Activated naive CD8-positive, alpha-beta T cell treated with anti-CD3 and anti-CD28 coated beads, Interleukin-2, amount 10 ng/mL, durations not matched to agents 7 days and 5 days (primary cell): ENCODE data around the gene SPEF2. TPM values are rescaled to one million over a fixed set of nuclear protein-coding genes. Genes with fewer than 3 reads are reported as not detected.
"Not testable (repeated sequence)": the region's sequence is repeated elsewhere in the genome, so short reads cannot be mapped to it uniquely, and the experiment has no call there.

Experiments used
- ATAC-seq: fragments of 150-1000 bp; cut with Tn5 transposase; one replicate; pipeline ENCODE4 v1.10.0; 2021; ENCODE audit warnings: low read depth, moderate library complexity
- POLR2A ChIA-PET: fragments of 350-600 bp; sonication (Branson Sonifier 250); formaldehyde crosslinking; loops from one replicate; lab custom pipeline; 2021; ENCODE audit warnings: antibody characterized with exemption; lab: Charles Lee
- DNase-seq: peaks from one replicate; pipeline ENCODE4 v3.0.0; 2021
- H3K27ac Mint-ChIP-seq: one replicate; pipeline ENCODE4 v1.8.0; 2022; ENCODE audit warnings: mild to moderate bottlenecking, mixed read lengths
- H3K27me3 Mint-ChIP-seq: one replicate; pipeline ENCODE4 v1.8.0; 2022; ENCODE audit warnings: mild to moderate bottlenecking, moderate library complexity, mixed read lengths
- H3K36me3 Mint-ChIP-seq: one replicate; pipeline ENCODE4 v1.8.0; 2021; ENCODE audit warnings: mild to moderate bottlenecking, mixed read lengths
- H3K4me1 Mint-ChIP-seq: one replicate; pipeline ENCODE4 v1.8.0; 2021; ENCODE audit warnings: mixed read lengths
- H3K4me3 Mint-ChIP-seq: one replicate; pipeline ENCODE4 v1.8.0; 2022; ENCODE audit warnings: mild to moderate bottlenecking, moderate library complexity, mixed read lengths
- H3K9me3 Mint-ChIP-seq: one replicate; pipeline ENCODE4 v1.8.0; 2021; ENCODE audit warnings: mixed read lengths
- total RNA-seq, 2 experiments: library from RNA; stranded (reverse); gene quantifications; one replicate each; pipeline ENCODE4 v1.2.3, GENCODE V29; 2021

SPEF2 gene
- total RNA-seq, 2 experiments from 2014 or later: 13.7 to 17.8 TPM

DNA sequence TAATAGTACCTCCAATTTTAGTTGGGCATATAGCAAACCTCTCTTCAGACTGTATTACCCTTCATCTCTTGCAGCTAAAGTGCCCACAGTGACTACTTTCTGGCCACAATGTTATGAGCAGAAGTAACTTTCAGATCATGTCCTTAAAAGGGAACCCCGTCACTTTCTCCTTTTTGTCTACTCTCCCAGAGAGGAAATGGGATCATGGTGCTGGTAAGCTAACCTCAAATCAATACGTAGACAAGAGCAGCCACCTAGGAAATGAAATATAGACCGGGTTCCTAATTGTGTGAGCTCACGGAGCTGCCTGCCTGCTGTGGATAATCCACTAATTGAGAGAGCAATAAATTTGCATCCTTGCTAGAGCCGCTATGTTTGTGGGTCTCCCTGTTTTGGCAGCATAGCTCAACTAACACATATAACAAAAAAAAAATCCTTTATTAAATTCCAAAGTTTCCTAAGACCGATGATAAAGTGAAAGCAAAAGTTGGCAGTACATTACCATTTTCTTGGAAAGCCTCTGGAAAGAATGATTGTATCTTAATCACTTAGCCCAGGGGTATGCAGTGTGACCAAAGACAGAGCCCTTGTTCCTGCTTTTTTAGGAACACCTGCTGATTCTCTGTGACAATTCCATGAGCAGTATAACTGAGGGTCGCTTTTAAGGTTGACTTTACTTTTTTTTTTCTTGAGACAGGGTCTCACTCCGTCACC, 233.5 kb downstream of the SPEF2 start:
- ATAC-seq (no peak), DNase-seq (no peak)
- Mint-ChIP-seq H3K9me3 (peaks cover 13% of the 10 kb centered on the region), H3K4me1 (peaks cover 56% of the 10 kb centered on the region), H3K36me3 (peaks cover 10% of the 10 kb centered on the region), H3K4me3 (no peak overlapping the region), H3K27me3 (no peaks in the 10 kb centered on the region), H3K27ac (peak overlapping the region; percentile 92)
- POLR2A ChIA-PET: interaction anchor here (0.7 to 2.2 kb wide), 4 partner anchors 12 to 234 kb away, joined by 3 to 8 read pairs (median 4); no protein-coding TSS in a partner anchor

- peaks cover 3% of the 10 kb centered on the region for H3K36me3 Mint-ChIP-seq
- peak; percentile 13 for ATAC-seq
- POLR2A ChIA-PET: interaction anchor here (1.2 to 2.2 kb wide), 3 partner anchors 19 to 30 kb away, joined by 4 to 9 read pairs (median 8); no protein-coding TSS in a partner anchor
Measured at GRCh38 chr5:35852084-35852734, 234.5 kb downstream of the SPEF2 start.

GRCh38 chr5:35852773-35853172, 235.1 kb downstream of the SPEF2 start:
- Mint-ChIP-seq H3K27ac (peak overlapping the region; percentile 92), H3K36me3 (peaks cover 4% of the 10 kb centered on the region), H3K27me3 (no peaks in the 10 kb centered on the region), H3K4me3 (peak overlapping the region; percentile 79), H3K4me1 (peaks cover 64% of the 10 kb centered on the region), H3K9me3 (peaks cover 4% of the 10 kb centered on the region)
- DNase-seq (no peak), ATAC-seq (no peak)
- POLR2A ChIA-PET: interaction anchor here (1.2 to 2.2 kb wide), 3 partner anchors 20 to 31 kb away, joined by 4 to 9 read pairs (median 8); no protein-coding TSS in a partner anchor

More at GRCh38 chr5:35852084-35852734, 234.5 kb downstream of the SPEF2 start:
- Mint-ChIP-seq H3K4me1 (peaks cover 64% of the 10 kb centered on the region), H3K4me3 (peak overlapping the region; percentile 79), H3K9me3 (peaks cover 4% of the 10 kb centered on the region), H3K27ac (peak overlapping the region; percentile 92), H3K27me3 (no peaks in the 10 kb centered on the region)
- no peak for DNase-seq

- no peaks in the 10 kb centered on the region for H3K27me3 Mint-ChIP-seq
- peaks cover 65% of the 10 kb centered on the region for H3K4me1 Mint-ChIP-seq
- peaks cover 1% of the 10 kb centered on the region for H3K36me3 Mint-ChIP-seq
- peaks cover 1% of the 10 kb centered on the region for H3K9me3 Mint-ChIP-seq
- POLR2A ChIA-PET: interaction anchor here (0.8 to 1.7 kb wide), 12 partner anchors 18 to 183 kb away, joined by 3 to 9 read pairs (median 4); no protein-coding TSS in a partner anchor
- ATAC-seq (peak; percentile 46), DNase-seq (no peak)
- H3K4me3 Mint-ChIP-seq: peak overlapping the region; percentile 79
- H3K27ac Mint-ChIP-seq: peak overlapping the region; percentile 92
Measured at GRCh38 chr5:35853631-35854030, 236.0 kb downstream of the SPEF2 start.

DNA sequence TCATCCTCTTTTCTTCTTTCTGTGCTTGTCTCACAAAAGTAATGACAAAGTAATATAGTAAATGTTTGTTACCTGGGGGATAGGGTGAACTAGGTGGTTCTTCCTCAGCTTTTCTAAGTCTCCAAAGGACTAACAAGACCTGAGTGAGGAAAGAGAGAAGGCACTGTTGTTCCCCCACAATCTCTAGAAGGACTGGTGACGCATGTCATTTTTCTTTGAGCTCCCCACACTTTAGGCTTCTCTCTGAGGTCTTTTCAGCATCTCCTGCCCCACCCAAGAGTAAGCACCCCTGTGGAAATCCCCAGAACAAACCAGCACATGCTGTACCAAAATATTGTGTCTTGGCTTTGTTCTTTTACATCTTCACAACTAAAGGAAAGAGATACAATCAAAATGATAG, 236.6 kb downstream of the SPEF2 start:
- Mint-ChIP-seq H3K4me1 (peaks cover 71% of the 10 kb centered on the region), H3K9me3 (peaks cover under 1% of the 10 kb centered on the region), H3K4me3 (peak overlapping the region; percentile 79), H3K27ac (peak overlapping the region; percentile 92), H3K27me3 (no peaks in the 10 kb centered on the region), H3K36me3 (peaks cover 1% of the 10 kb centered on the region)
- DNase-seq (no peak), ATAC-seq (peak; percentile 34)
- POLR2A ChIA-PET: interaction anchor here (0.8 to 1.7 kb wide), 12 partner anchors 15 to 183 kb away, joined by 3 to 5 read pairs (median 4); no protein-coding TSS in a partner anchor

DNA sequence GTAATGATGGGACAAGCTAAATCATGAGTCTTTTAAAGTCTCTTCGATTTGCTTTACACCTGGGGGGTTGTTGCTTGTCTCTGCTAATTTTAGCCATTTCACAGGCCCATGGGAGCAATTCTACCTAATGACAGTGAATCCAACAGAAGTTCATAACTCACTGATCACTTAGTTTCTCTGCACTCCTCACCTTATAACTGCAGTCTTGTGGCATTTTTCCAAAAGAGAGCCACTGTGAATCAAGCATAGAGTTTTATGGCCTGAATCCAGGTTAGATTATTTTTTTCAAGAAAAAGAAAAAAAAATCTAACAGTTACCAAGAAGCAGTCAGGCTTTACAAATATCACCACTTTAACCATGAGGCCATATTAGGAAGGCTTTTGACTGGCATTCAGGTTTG, 237.5 kb downstream of the SPEF2 start:
- Mint-ChIP-seq H3K27ac (peak overlapping the region; percentile 92), H3K27me3 (no peaks in the 10 kb centered on the region), H3K4me3 (peak overlapping the region; percentile 47), H3K36me3 (peaks cover 1% of the 10 kb centered on the region), H3K9me3 (no peaks in the 10 kb centered on the region), H3K4me1 (peaks cover 78% of the 10 kb centered on the region)
- DNase-seq (no peak), ATAC-seq (no peak)
- POLR2A ChIA-PET: interaction anchor here (0.9 to 1.7 kb wide), 3 partner anchors 14 to 34 kb away, joined by 3 to 4 read pairs (median 3); no protein-coding TSS in a partner anchor

- POLR2A ChIA-PET: interaction anchor here (0.9 to 2.2 kb wide), 6 partner anchors 25 to 70 kb away, joined by 3 to 8 read pairs (median 3); no protein-coding TSS in a partner anchor
- not testable (repeated sequence) for H3K27me3 Mint-ChIP-seq, DNase-seq, ATAC-seq, H3K9me3 Mint-ChIP-seq
- Mint-ChIP-seq H3K36me3 (peaks cover 10% of the 10 kb centered on the region), H3K4me1 (peaks cover 79% of the 10 kb centered on the region), H3K27ac (peak overlapping the region; percentile 85), H3K4me3 (peak overlapping the region; percentile 91)
Measured at GRCh38 chr5:35856186-35856764, 238.6 kb downstream of the SPEF2 start.

- Mint-ChIP-seq H3K36me3 (peaks cover 16% of the 10 kb centered on the region), H3K4me1 (peaks cover 81% of the 10 kb centered on the region), H3K27me3 (no peaks in the 10 kb centered on the region), H3K4me3 (peak within 1 kb of the TSS; percentile 91), H3K27ac (peak within 1 kb of the TSS; percentile 92), H3K9me3 (no peaks in the 10 kb centered on the region)
- DNase-seq (no peak), ATAC-seq (peak; percentile 72)
- POLR2A ChIA-PET: interaction anchor here (0.7 to 2.2 kb wide), 6 partner anchors 19 to 71 kb away, joined by 3 to 8 read pairs (median 3); no protein-coding TSS in a partner anchor
Measured at GRCh38 chr5:35856765-35857351, 239.2 kb downstream of the SPEF2 start, which contains the start of gene IL7R. IL7R (plus strand) TSS chr5:35856891; CDS start chr5:35856978, 87 bp downstream.

- no peaks in the 10 kb centered on the region for H3K9me3 Mint-ChIP-seq
- H3K36me3 Mint-ChIP-seq: peaks cover 25% of the 10 kb centered on the region
- H3K27me3 Mint-ChIP-seq: no peaks in the 10 kb centered on the region
- DNase-seq: no peak
- peak overlapping the region; percentile 91 for H3K4me3 Mint-ChIP-seq
- POLR2A ChIA-PET: interaction anchor here (1.0 to 2.2 kb wide), 4 partner anchors 35 to 184 kb away, joined by 3 to 8 read pairs (median 5); no protein-coding TSS in a partner anchor
- no peak for ATAC-seq
- H3K4me1 Mint-ChIP-seq: peaks cover 80% of the 10 kb centered on the region
- peak overlapping the region; percentile 85 for H3K27ac Mint-ChIP-seq
Measured at GRCh38 chr5:35857606-35858205, 240.0 kb downstream of the SPEF2 start.

DNA sequence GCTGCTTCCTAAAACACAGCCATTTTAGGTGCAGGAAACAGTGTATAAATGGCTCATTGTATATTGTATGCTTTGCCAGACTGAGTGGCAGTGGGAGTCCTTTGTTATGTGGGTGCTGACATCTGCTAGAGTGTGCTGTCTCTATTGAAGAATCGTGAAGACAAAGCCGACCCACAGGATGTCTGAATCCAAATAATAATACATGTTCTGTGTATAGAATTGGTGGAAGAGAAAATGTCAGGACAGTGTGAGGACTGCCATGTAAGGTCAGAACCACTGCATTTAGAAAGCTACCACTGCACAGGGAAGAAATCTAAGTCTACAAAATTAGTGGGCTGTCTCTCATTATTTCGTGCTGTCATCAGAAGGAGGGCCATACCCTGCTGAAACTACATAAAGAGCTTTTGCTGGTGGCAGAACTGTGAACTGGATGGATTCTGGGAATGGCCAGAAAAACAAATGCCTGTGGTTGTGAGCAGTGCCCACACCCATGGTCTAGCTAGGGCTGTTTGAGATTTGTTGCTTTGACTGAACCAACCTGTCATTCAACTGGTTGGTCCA, 241.5 kb downstream of the SPEF2 start:
- Mint-ChIP-seq H3K36me3 (peaks cover 38% of the 10 kb centered on the region), H3K4me3 (peak overlapping the region; percentile 85), H3K9me3 (no peaks in the 10 kb centered on the region), H3K4me1 (peaks cover 78% of the 10 kb centered on the region), H3K27me3 (no peaks in the 10 kb centered on the region), H3K27ac (peak overlapping the region; percentile 83)
- DNase-seq: no peak
- ATAC-seq: peak; percentile 40
- POLR2A ChIA-PET: interaction anchor here (0.6 to 1.8 kb wide), 12 partner anchors 21 to 80 kb away, joined by 3 to 7 read pairs (median 3); no protein-coding TSS in a partner anchor

GRCh38 chr5:35860686-35861085, 243.0 kb downstream of the SPEF2 start:
- Mint-ChIP-seq H3K4me1 (peaks cover 72% of the 10 kb centered on the region), H3K9me3 (peaks cover 4% of the 10 kb centered on the region), H3K27ac (peak overlapping the region; percentile 83), H3K36me3 (peaks cover 52% of the 10 kb centered on the region), H3K4me3 (peak overlapping the region; percentile 85), H3K27me3 (no peaks in the 10 kb centered on the region)
- POLR2A ChIA-PET: no interaction called here
- DNase-seq (no peak), ATAC-seq (no peak)

- no peak for ATAC-seq
- no peak for DNase-seq
- Mint-ChIP-seq H3K4me1 (peaks cover 67% of the 10 kb centered on the region), H3K27me3 (no peaks in the 10 kb centered on the region), H3K36me3 (peaks cover 58% of the 10 kb centered on the region), H3K9me3 (peaks cover 4% of the 10 kb centered on the region), H3K4me3 (peak overlapping the region; percentile 85), H3K27ac (peak overlapping the region; percentile 74)
- POLR2A ChIA-PET: no interaction called here
Measured at GRCh38 chr5:35861718-35862117, 244.1 kb downstream of the SPEF2 start.
